Spleen (tissue), 11 donors: ENCODE data around the gene MYBPC3. TPM values are rescaled to one million over a fixed set of nuclear protein-coding genes. Genes with fewer than 3 reads are reported as not detected.

Experiments
- DNase-seq: peaks from one replicate; pipeline ENCODE4 v3.0.0-alpha.2; 2020
- H3K27ac ChIP-seq, 8 donors: fragments of 200-600 bp; sonication (generic) in 7 of 8; 1 replicate in 4 of 8; 2 replicates in 4 of 8; pipeline versions ENCODE4 v1.5.0 to v1.8.0; 2016 to 2021; ENCODE audit warnings: inconsistent platforms in 4 of 8, mild to moderate bottlenecking in 4 of 8, moderate library complexity in 1 of 8
- H3K27me3 ChIP-seq, 7 donors: fragments of 200-600 bp; sonication (generic) in 6 of 7; replicated peaks in 1 of 7; 1 replicate in 4 of 7; 2 replicates in 3 of 7; pipeline versions ENCODE4 v1.5.0 to v1.8.0; 2016 to 2021; ENCODE audit warnings: inconsistent platforms in 3 of 7, mild to moderate bottlenecking in 1 of 7
- H3K36me3 ChIP-seq, 6 donors: fragments of 200-600 bp; sonication (generic) in 5 of 6; 1 replicate in 4 of 6; 2 replicates in 2 of 6; pipeline versions ENCODE4 v1.5.0 to v1.8.0; 2016 to 2021; ENCODE audit warnings: inconsistent platforms in 2 of 6
- H3K4me1 ChIP-seq, 6 donors: fragments of 200-600 bp; sonication (generic) in 5 of 6; 1 replicate in 3 of 6; 2 replicates in 3 of 6; pipeline versions ENCODE4 v1.5.0 to v1.8.0; 2016 to 2021; ENCODE audit warnings: inconsistent platforms in 3 of 6
- H3K4me3 ChIP-seq, 8 donors: fragments of 200-600 bp; sonication (generic) in 7 of 8; 1 replicate in 4 of 8; 2 replicates in 4 of 8; pipeline versions ENCODE4 v1.5.0 to v1.8.0; 2016 to 2021; ENCODE audit warnings: inconsistent platforms in 4 of 8, mild to moderate bottlenecking in 4 of 8, moderate library complexity in 2 of 8
- H3K9me3 ChIP-seq, 8 donors: fragments of 200-600 bp; sonication (generic) in 7 of 8; 1 replicate in 4 of 8; 2 replicates in 4 of 8; pipeline versions ENCODE4 v1.5.0 to v1.8.0; 2016 to 2021; ENCODE audit warnings: inconsistent platforms in 4 of 8
- CTCF ChIP-seq, 11 experiments: fragments of 200-600 bp in 7 of 11; fragments of 450-650 bp in 4 of 11; sonication (generic) in 4 of 11; IDR thresholded peaks in 8 of 11; conservative IDR thresholded peaks in 3 of 11; 1 replicate in 7 of 11; 2 replicates in 4 of 11; pipeline versions ENCODE4 v1.4.0 to v1.8.0; 2016 to 2021; ENCODE audit warnings: antibody characterized with exemption in 11 of 11, inconsistent platforms in 4 of 11, mild to moderate bottlenecking in 1 of 11
- POLR2A ChIP-seq, 3 donors: fragments of 450-650 bp; IDR thresholded peaks; one replicate each; pipeline ENCODE4 v1.5.1; 2017; ENCODE audit warnings: antibody characterized with exemption in 3 of 3, mild to moderate bottlenecking in 1 of 3
- POLR2AphosphoS5 ChIP-seq, 3 donors: sonication (generic); formaldehyde crosslinking; IDR thresholded peaks; one replicate each; pipeline ENCODE4 v1.5.1; 2017; ENCODE audit warnings: antibody characterized with exemption in 3 of 3
- WGBS, 5 donors: extraction: QIAGEN DNeasy Blood & Tissue Kit in 3 of 5; methylation state at CpG; one replicate each; pipeline versions ENCODE4 v1.1.5 to v1.1.7; 2013 to 2018; 5-methylcytosine and 5-hydroxymethylcytosine counted together
- intact Hi-C: fragments of 100-400 bp; cut with DNase I; formaldehyde crosslinking; loops from one replicate; pipeline ENCODE4 v1.15.0; 2023; ENCODE audit warnings: low total_unique reads
- polyA plus RNA-seq, 3 donors: library from polyadenylated mRNA; stranded (reverse); fragments of 200-250 nt; gene quantifications; one replicate each; pipeline ENCODE4 v1.2.1, GENCODE V29; 2013
- total RNA-seq, 7 donors: library from RNA; depleted of rRNA in 3 of 7; stranded (reverse); fragments of >200 nt in 3 of 7; fragmentation: NEBNext Ultra II Directional in 4 of 7; extraction: Animal tissue kit (Norgen Biotek cat#: 25700) in 4 of 7; gene quantifications; one replicate each; pipeline versions ENCODE4 v1.1.0 to v1.2.1, GENCODE V29; 2016 to 2021
- donor health status: healthy with polysubstance abuse.
- donor health status: DM: no; HTN: no; CAD: no; lungs with moderate emphysema.
- donor health status: DM: no; HTN: no; CAD: no.
- donor health status: Bipolar disorder and iron deficiency.
- donor health status: healthy.
- donor health status: DM: no; HTN: no; CAD: no.
- donor health status: DM: yes; HTN: yes; CAD: no.

MYBPC3 gene
- total and polyA plus RNA-seq, 10 donors: 0.49 to 4.7 (median 1.5) TPM

- peak; percentile 78 for DNase-seq
- no peaks in the 10 kb centered on the region for H3K27me3 ChIP-seq
- H3K4me1 ChIP-seq: peaks cover 4 to 62% (median 35%) of the 10 kb centered on the region in 6 donors
- H3K27ac ChIP-seq: peak overlapping the region; percentile 83 to 98 (median 94)
- H3K4me3 ChIP-seq: peak overlapping the region in 5 of 8 donors; percentile 51 to 77 (median 56)
- peaks cover 0 to 47% (median 6%) of the 10 kb centered on the region in 6 donors for H3K36me3 ChIP-seq
- intact Hi-C loops: no loop called here
- no peaks in the 10 kb centered on the region for H3K9me3 ChIP-seq
- TF ChIP-seq POLR2A (IDR thresholded peaks at IDR 0.05) (no peak), CTCF (IDR thresholded peaks at IDR 0.05 in 8 of 11, conservative IDR thresholded peaks at IDR 0.05 in 3 of 11) (no peak), POLR2AphosphoS5 (IDR thresholded peaks at IDR 0.05) (no peak)
These were observed 26.3 kb upstream of the MYBPC3 start for GRCh38 chr11:47378836-47379170.

DNA sequence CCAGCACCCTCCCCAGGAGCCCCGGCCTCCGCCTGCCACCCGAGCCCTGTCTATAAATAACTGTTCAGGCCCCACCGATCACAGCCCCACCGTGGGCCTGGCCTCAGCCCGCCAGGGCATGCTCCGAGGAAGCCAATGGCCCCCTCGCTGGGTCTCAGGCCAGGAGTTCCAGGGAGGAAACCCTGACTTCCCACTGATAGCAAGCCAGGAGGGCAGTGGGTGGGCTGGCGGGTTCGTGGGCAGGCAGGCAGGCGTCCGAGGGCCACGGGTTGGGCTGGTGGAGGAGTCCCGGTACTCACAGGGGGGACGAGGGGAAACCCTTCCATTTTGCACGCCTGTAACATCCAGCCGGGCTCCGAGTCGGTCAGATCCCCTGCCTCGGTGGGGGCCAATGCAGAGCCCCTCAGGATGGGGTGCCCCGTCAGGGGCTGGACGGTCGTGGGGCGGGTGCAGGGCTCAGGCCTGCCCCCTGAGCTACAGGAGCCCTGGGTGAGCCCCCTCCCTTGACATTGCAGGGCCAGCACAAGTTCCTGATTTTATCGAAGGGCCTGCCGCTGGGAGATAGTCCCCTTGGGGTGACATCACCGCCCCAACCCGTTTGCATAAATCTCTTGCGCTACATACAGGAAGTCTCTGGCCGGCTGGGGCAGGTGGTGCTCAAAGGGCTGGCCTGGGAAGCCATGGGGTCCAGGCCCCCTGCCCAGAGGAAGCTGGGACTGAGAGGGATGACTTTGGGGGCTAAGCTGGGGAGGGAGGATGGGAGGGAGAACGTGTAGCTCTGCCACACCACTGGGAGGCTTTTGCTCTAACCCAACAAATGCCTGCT, 25.7 kb upstream of the MYBPC3 start, which contains the start of gene SPI1:
Gene SPI1, minus strand, starts transcription at position 538 of the 826 bp plus-strand sequence. Its CDS starts 194 bp downstream, at position 344.
- Histone ChIP-seq H3K4me1 (peaks cover 4 to 63% (median 36%) of the 10 kb centered on the region in 6 donors), H3K4me3 (peak within 1 kb of the TSS; percentile 31 to 77 (median 52)), H3K36me3 (peaks cover 0 to 48% (median 10%) of the 10 kb centered on the region in 6 donors), H3K9me3 (no peaks in the 10 kb centered on the region), H3K27me3 (no peaks in the 10 kb centered on the region), H3K27ac (peak within 1 kb of the TSS; percentile 83 to 98 (median 94))
- TF ChIP-seq POLR2A (IDR thresholded peaks at IDR 0.05) (peak in 1 of 3 donors; percentile 86), CTCF (IDR thresholded peaks at IDR 0.05 in 8 of 11, conservative IDR thresholded peaks at IDR 0.05 in 3 of 11) (peak in 1 of 11 experiments; percentile 7), POLR2AphosphoS5 (IDR thresholded peaks at IDR 0.05) (peak; percentile 88 to 90 (median 88))
- 25 to 36% (median 33%) methylated on average over 16 to 31 of the region's 31 CpGs for WGBS, 5 donors
- DNase-seq: peak; percentile 96
- intact Hi-C loops: no loop called here

DNA sequence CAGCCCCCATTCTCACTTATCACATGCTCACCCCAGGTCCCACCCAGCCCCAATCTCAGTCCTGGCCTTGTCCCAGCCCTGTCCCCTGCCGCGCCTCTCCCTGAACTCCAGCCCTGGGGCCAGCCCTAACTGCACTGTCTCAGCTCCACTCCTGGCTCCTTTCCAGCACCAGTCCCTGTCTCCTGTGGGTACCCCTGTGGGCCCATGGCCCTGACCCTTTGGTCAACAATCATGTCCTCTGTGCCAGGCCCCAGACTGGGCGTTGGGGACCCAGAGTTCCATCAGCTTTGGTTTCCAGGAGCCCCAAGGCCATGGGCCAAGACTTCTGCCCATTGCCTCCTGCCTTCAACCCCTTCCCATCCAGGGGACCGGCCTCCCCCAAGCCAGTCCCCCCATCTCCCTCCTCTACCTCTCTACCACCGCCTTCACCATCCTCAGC, 25.1 kb upstream of the MYBPC3 start:
- WGBS, 5 donors: 28 to 48% (median 42%) methylated on average over 5 of the region's 5 CpGs
- no peaks in the 10 kb centered on the region for H3K27me3 ChIP-seq

More for the DNA sequence above, 25.1 kb upstream of the MYBPC3 start:
- Histone ChIP-seq H3K9me3 (no peaks in the 10 kb centered on the region), H3K36me3 (peaks cover 0 to 48% (median 13%) of the 10 kb centered on the region in 6 donors), H3K27ac (peak overlapping the region; percentile 83 to 98 (median 94)), H3K4me3 (peak overlapping the region; percentile 31 to 77 (median 52)), H3K4me1 (peaks cover 4 to 63% (median 34%) of the 10 kb centered on the region in 6 donors)
- intact Hi-C loops: no loop called here
- TF ChIP-seq CTCF (IDR thresholded peaks at IDR 0.05 in 8 of 11, conservative IDR thresholded peaks at IDR 0.05 in 3 of 11) (no peak), POLR2AphosphoS5 (IDR thresholded peaks at IDR 0.05) (no peak)
- DNase-seq: peak; percentile 87
